Measurements from ENCODE around the gene TTLL11.
"Not testable (repeated sequence)": the region's sequence is repeated elsewhere in the genome, so short reads cannot be mapped to it uniquely, and the experiment has no call there.

TTLL11 gene

GRCh38 chr9:122007837-122008236, 85.3 kb downstream of the TTLL11 start:
- Histone ChIP-seq H3K36me3 (no peaks in the 10 kb centered on the region), H3K9me3 (no peaks in the 10 kb centered on the region), H3K27me3 (no peaks in the 10 kb centered on the region), H3K27ac (no peak overlapping the region), H3K4me3 (ENCODE audit: low read depth in 1 of 2, low read length in 1 of 2) (no peak overlapping the region), H3K4me1 (ENCODE audit: control insufficient read depth in 1 of 2, insufficient read depth in 1 of 2, low read depth in 1 of 2, low read length in 1 of 2) (no peaks in the 10 kb centered on the region)
- TF ChIP-seq CTCF (IDR thresholded peaks at IDR 0.05): no peak

- H3K27ac ChIP-seq: no peak overlapping the region
- TF ChIP-seq CTCF (IDR thresholded peaks at IDR 0.05): no peak
Observed at GRCh38 chr9:122005597-122005996, 87.5 kb downstream of the TTLL11 start.

GRCh38 chr9:122004589-122004988, 88.5 kb downstream of the TTLL11 start:
- no peak for TF ChIP-seq CTCF (IDR thresholded peaks at IDR 0.05)
- H3K4me1 ChIP-seq (ENCODE audit: control insufficient read depth in 1 of 2, insufficient read depth in 1 of 2, low read depth in 1 of 2, low read length in 1 of 2): no peaks in the 10 kb centered on the region
- H3K4me3 ChIP-seq (ENCODE audit: low read depth in 1 of 2, low read length in 1 of 2): no peak overlapping the region
- H3K9me3 ChIP-seq: no peaks in the 10 kb centered on the region
- no peak overlapping the region for H3K27ac ChIP-seq
- no peaks in the 10 kb centered on the region for H3K36me3 ChIP-seq
- H3K27me3 ChIP-seq: no peaks in the 10 kb centered on the region

More at GRCh38 chr9:122005597-122005996, 87.5 kb downstream of the TTLL11 start:
- Histone ChIP-seq H3K4me3 (ENCODE audit: low read depth in 1 of 2, low read length in 1 of 2) (no peak overlapping the region), H3K36me3 (no peaks in the 10 kb centered on the region), H3K9me3 (no peaks in the 10 kb centered on the region), H3K27me3 (no peaks in the 10 kb centered on the region), H3K4me1 (ENCODE audit: control insufficient read depth in 1 of 2, insufficient read depth in 1 of 2, low read depth in 1 of 2, low read length in 1 of 2) (no peaks in the 10 kb centered on the region)

- Histone ChIP-seq H3K27me3 (no peaks in the 10 kb centered on the region), H3K9me3 (no peaks in the 10 kb centered on the region), H3K27ac (no peak overlapping the region), H3K36me3 (no peaks in the 10 kb centered on the region), H3K4me1 (ENCODE audit: control insufficient read depth in 1 of 2, insufficient read depth in 1 of 2, low read depth in 1 of 2, low read length in 1 of 2) (no peaks in the 10 kb centered on the region), H3K4me3 (ENCODE audit: low read depth in 1 of 2, low read length in 1 of 2) (no peak overlapping the region)
- TF ChIP-seq CTCF (IDR thresholded peaks at IDR 0.05): no peak
Observed at GRCh38 chr9:122001491-122002201, 91.5 kb downstream of the TTLL11 start.

- not testable (repeated sequence) for H3K27me3 ChIP-seq; H3K27ac ChIP-seq; H3K4me1 ChIP-seq (ENCODE audit: control insufficient read depth in 1 of 2, insufficient read depth in 1 of 2, low read depth in 1 of 2, low read length in 1 of 2); H3K9me3 ChIP-seq; H3K36me3 ChIP-seq; H3K4me3 ChIP-seq (ENCODE audit: low read depth in 1 of 2, low read length in 1 of 2)
Observed at GRCh38 chr9:122000526-122000925, 92.6 kb downstream of the TTLL11 start.

GRCh38 chr9:121999556-121999955, 93.6 kb downstream of the TTLL11 start:
- Histone ChIP-seq H3K27ac (no peak overlapping the region), H3K36me3 (no peaks in the 10 kb centered on the region), H3K4me3 (ENCODE audit: low read depth in 1 of 2, low read length in 1 of 2) (no peak overlapping the region), H3K27me3 (no peaks in the 10 kb centered on the region), H3K9me3 (no peaks in the 10 kb centered on the region), H3K4me1 (ENCODE audit: control insufficient read depth in 1 of 2, insufficient read depth in 1 of 2, low read depth in 1 of 2, low read length in 1 of 2) (no peaks in the 10 kb centered on the region)
- no peak for TF ChIP-seq CTCF (IDR thresholded peaks at IDR 0.05)
